Panc1 (cell line): ENCODE results near the gene NUP98.

Experiments
- POLR2AphosphoS5 ChIP-seq: IDR thresholded peaks from 2 replicates; pipeline ENCODE4 v1.6.1; 2012; ENCODE audit warnings: mild to moderate bottlenecking, low read depth, low read length, moderate library complexity
- TF ChIP-seq, protein P1 (sequence below): fragments of 450-650 bp; IDR thresholded peaks from 2 replicates; pipeline ENCODE4 v1.5.1; 2017; ENCODE audit warnings: mild to moderate bottlenecking

DNA sequence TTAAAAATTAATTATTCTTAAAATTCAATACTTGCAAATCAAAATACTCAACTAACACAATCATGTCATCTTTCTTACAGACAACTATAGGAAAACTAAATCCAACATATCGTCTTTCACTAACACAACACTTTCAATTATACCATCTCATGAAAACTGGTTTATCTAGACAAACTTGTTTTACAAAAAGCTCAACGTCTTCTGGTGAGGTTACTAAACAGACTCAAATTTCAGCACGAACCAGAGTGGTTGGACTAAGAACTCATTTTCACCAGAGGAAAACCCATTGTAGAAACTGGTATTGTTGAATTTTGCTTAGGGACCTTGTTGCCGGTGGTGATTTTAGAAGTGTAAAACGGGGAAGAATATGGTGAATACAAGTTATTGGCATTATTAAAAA is 52.2 kb downstream of the NUP98 start:
- TF ChIP-seq, protein P1, sequence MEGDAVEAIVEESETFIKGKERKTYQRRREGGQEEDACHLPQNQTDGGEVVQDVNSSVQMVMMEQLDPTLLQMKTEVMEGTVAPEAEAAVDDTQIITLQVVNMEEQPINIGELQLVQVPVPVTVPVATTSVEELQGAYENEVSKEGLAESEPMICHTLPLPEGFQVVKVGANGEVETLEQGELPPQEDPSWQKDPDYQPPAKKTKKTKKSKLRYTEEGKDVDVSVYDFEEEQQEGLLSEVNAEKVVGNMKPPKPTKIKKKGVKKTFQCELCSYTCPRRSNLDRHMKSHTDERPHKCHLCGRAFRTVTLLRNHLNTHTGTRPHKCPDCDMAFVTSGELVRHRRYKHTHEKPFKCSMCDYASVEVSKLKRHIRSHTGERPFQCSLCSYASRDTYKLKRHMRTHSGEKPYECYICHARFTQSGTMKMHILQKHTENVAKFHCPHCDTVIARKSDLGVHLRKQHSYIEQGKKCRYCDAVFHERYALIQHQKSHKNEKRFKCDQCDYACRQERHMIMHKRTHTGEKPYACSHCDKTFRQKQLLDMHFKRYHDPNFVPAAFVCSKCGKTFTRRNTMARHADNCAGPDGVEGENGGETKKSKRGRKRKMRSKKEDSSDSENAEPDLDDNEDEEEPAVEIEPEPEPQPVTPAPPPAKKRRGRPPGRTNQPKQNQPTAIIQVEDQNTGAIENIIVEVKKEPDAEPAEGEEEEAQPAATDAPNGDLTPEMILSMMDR, result no peak
- no peak for TF ChIP-seq POLR2AphosphoS5
